Suprapubic skin (tissue), 4 donors: ENCODE measurements around the gene PPEF1.

ENCODE experiments used
- CTCF ChIP-seq, 2 donors: fragments of 200-600 bp in 1 of 2; fragments of 450-650 bp in 1 of 2; sonication (generic) in 1 of 2; IDR thresholded peaks; one replicate each; pipeline ENCODE4 v1.5.1; 2016 to 2019; ENCODE audit warnings: antibody characterized with exemption in 2 of 2, mild to moderate bottlenecking in 1 of 2, moderate library complexity in 1 of 2
- POLR2A ChIP-seq, 2 donors: fragments of 450-650 bp; IDR thresholded peaks; one replicate each; pipeline ENCODE4 v1.6.1; 2017; ENCODE audit warnings: antibody characterized with exemption in 2 of 2, mild to moderate bottlenecking in 2 of 2, moderate library complexity in 2 of 2
- POLR2AphosphoS5 ChIP-seq, 3 donors: sonication (generic); formaldehyde crosslinking; IDR thresholded peaks; one replicate each; pipeline ENCODE4 v1.6.1; 2017; ENCODE audit warnings: antibody characterized with exemption in 3 of 3

GRCh38 chrX:18681996-18682395, 25.4 kb upstream of the PPEF1 start:
- TF ChIP-seq CTCF (IDR thresholded peaks at IDR 0.05), result no peak
- TF ChIP-seq POLR2A (IDR thresholded peaks at IDR 0.05), result no peak
- no peak for TF ChIP-seq POLR2AphosphoS5 (IDR thresholded peaks at IDR 0.05)
